Stimulated activated CD8-positive, alpha-beta memory T cell treated with anti-CD3 and anti-CD28 coated beads, Interleukin-4, amount 100 ng/mL, for 4 hours (primary cell): Measurements from ENCODE around the gene TPGS1.
A peak's percentile ranks its signal among the peaks of the same experiment; 100 is the strongest.

Experiments used
- DNase-seq, 2 donors: peaks; one replicate each; pipeline ENCODE4 v3.0.0-alpha.2; 2020; ENCODE audit warnings: low read depth in 2 of 2, low spot score in 1 of 2

Gene TPGS1

DNA sequence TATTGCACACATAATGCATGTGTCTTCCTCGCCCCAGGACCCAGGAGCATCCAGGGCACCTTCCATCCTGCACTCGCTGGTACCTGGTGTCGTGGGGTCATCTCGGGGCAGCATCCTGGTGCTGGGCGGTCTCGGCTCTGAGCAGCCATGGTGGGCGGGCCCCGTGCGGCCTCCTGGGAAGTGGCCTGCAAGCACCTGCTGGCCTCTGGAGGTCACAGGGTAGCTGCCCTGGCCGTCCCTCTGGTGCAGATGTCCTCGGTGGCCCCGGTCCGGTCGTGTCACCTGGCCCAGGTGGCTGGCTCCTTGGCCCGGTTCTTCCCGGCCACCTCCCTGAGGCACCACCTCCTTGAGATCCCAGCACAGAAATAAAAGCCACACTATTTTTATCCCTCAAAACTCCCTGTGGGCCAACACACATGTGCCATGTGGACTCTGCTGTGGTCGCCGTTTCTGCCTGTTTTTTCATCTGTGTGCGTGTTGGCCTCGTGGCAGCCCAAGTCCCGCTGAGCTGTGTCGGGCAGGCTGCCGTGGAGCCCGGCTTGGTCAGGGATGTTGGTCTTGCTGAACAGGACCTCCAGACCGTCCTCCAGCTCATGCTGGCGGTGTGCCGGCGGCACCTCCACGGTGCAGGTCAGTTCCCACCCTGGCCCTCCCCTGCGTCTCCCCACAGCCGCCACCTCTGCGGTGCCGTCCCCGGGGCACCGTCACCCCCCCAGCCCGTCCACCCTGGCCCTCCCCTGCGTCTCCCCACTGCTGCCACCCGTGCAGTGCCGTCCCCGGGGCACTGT is 31.5 kb downstream of the TPGS1 start:
- DNase-seq, result no peak

DNA sequence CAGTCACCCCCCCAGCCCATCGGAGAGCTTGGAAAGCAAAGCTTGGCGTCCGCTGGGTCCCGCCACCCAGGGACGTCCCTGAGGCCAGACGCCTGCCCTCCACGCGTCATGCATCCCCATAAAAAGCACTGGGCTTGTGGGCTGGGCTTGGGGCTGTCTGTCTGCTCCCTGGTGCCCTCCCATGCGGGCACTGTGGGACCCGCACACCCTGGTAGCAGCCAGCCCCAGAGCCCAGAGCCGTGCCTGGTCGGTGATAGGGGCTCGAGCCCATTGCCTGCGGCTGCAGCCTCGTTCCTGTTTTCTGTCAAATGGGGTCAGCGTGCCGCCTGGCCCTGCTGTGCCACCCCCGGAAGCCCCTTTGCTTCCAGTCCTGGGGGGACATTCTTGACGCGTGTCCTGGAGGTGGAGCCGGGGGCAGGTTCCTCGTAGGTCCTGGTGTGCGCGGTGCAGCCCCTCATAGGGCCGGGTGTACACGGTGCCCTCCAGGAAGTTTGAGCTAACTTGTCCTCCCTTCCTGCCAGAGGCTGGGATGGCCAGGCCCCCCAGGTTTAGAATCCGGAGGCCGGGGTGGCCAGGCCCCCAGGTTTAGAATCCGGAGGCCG is 32.2 kb downstream of the TPGS1 start:
- no peak for DNase-seq

DNA sequence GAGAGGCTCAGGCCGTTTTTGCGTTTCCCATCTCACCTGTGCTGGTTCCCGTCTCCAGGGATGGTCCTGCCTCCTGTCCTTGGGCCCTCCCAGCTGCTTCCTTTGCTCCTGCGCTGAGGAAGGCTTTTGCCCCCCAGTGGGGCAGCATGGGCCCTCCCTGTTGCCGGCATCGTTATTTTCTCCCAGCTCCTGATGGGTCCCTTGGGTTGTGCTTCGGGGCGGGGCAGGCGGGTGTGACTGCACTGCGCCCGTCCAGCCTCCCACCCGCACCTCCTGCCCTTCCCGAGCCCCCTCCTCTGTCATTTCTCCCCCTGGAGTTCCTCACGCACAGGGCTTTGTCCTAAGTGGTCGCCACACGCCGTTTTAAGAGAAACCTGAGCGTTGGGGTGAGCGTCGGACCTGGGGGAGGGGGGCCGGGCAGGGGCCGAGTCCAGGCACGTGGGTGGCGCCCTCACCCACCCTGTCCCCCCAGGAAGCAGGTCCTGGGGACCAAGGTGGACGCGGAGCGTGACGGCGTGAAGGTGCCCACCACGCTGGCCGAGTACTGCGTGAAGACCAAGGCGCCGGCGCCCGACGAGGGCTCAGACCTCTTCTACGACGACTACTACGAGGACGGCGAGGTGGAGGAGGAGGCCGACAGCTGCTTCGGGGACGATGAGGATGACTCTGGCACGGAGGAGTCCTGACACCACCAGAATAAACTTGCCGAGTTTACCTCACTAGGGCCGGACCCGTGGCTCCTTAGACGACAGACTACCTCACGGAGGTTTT is 33.8 kb downstream of the TPGS1 start:
- DNase-seq, result no peak

DNA sequence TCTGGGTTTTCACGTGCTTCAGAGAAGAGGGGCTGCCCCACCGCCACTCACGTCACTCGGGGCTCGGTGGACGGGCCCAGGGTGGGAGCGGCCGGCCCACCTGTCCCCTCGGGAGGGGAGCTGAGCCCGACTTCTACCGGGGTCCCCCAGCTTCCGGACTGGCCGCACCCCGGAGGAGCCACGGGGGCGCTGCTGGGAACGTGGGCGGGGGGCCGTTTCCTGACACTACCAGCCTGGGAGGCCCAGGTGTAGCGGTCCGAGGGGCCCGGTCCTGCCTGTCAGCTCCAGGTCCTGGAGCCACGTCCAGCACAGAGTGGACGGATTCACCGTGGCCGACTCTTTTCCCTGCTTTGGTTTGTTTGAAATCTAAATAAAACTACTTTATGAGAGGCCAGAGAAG is 34.4 kb downstream of the TPGS1 start:
- DNase-seq, result no peak

DNA sequence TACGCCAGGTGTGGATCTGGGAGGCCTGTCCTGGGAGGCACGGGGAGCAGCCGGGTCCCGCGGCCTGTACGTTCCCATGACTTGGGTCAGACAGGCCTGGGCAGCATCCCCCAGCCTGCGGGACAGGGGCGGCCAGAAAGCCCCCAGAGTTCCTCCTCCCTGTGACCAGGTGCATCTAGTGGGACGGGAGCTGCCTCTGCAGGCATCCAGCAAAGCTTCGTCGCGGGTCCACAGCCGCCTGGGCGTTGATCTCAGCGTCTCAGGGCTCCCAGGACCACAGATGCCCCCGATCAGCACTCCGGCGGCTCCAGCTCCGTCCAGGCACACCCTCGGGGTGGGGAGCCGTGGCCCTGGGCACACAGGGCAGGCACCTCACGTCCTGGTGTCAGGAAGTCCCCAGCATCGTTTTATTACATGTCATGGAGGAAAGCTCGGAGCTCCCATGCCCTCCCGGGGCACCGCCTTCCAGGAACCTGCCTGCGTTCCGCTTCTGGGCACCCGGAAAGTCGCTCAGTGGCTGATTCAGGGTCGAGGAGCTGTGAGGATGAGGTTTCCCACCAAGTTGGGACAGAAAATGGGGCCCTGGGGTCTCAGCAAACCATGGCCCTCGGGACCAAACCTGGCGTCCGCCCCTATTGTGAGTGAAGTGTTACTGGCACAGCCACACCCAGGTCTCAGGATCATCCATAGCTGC is 35.0 kb downstream of the TPGS1 start:
- no peak for DNase-seq

DNA sequence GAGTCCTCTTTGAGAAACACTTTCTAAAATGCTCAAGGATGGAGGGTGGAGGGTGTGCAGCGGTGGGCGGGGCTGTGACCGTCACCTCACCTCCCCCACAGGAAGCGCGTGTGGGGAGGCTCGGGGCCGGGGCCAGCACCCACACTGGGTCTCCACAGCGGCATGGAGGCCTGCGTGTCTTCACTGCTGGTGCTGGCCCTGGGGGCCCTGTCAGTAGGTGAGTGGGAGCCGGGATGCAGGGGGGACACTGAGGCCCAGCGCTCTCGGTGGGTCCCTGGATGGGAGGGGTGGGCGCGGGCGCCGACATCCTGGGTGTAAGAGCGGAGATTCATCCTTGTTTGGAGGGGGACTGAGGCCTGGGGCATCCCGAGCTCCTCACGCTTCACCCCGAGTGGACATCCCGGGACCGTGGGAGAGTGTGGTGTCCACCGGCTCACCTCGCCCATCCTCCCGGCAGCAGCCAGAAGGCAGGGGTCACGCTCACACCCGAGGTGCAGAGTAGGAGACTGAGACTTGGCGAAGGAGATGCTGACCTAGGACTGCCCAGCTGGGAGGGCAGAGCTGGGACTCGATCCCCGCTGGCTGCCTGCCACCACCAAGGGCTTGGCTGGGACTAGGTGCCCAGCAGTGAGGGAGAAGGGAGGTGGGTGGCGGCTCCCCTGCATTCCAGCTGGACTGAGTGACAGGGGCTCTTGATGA is 36.8 kb downstream of the TPGS1 start, which contains the start of gene GZMM:
TSS of gene GZMM (plus strand) at position 144 of the 699 bp plus-strand sequence. CDS start at position 163, 19 bp downstream.
- DNase-seq, result peak; percentile 60 to 66

DNA sequence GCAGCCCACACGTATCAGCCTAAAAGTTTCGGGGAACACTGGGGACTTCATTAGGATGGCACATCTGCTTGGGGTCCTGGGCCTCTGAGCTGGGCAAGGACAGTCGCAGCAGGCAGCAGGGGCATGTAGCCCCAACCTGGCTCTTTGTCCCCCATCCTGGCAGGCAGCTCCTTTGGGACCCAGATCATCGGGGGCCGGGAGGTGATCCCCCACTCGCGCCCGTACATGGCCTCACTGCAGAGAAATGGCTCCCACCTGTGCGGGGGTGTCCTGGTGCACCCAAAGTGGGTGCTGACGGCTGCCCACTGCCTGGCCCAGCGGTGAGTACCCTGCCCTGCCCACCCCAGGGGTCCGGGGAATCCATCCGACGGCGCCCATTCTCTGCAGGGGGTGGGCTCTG is 39.8 kb downstream of the TPGS1 start:
- DNase-seq, result no peak

DNA sequence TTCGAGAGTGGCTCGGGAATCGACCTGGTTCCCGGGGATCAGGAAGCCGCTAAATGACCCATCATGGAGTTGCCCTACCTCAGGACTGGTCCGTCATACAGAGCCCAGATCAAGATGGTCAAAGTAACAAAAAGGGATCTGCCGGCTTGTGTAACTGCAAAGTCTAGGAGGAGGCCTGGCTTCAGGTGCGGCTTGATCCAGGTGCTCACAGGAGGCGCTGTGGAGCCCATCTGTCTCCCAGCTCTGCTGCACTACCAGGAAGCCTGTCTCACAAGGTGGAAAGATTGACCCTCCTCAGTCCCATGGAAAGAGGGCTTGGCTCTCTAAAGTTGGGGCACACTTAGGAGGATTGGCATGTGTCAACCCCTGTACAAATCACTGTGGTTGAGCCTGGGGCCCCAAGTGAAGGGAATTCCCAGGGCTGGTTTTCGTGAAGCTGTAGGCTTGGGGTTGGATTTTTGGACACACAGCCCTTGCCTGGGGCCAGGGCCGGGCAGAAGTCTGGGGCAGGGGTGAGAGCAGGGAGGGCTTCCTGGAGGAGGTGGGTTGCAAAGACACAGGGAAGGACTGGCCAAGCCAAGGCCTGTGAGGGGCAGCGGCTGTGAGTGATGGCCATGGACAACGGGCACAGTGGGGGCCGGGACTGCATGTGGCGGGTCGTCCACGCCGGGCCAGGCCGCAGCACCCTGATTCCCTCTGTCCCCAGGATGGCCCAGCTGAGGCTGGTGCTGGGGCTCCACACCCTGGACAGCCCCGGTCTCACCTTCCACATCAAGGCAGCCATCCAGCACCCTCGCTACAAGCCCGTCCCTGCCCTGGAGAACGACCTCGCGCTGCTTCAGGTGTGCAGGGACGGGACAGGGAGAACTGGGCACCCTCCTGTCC is 40.8 kb downstream of the TPGS1 start:
- no peak for DNase-seq

DNA sequence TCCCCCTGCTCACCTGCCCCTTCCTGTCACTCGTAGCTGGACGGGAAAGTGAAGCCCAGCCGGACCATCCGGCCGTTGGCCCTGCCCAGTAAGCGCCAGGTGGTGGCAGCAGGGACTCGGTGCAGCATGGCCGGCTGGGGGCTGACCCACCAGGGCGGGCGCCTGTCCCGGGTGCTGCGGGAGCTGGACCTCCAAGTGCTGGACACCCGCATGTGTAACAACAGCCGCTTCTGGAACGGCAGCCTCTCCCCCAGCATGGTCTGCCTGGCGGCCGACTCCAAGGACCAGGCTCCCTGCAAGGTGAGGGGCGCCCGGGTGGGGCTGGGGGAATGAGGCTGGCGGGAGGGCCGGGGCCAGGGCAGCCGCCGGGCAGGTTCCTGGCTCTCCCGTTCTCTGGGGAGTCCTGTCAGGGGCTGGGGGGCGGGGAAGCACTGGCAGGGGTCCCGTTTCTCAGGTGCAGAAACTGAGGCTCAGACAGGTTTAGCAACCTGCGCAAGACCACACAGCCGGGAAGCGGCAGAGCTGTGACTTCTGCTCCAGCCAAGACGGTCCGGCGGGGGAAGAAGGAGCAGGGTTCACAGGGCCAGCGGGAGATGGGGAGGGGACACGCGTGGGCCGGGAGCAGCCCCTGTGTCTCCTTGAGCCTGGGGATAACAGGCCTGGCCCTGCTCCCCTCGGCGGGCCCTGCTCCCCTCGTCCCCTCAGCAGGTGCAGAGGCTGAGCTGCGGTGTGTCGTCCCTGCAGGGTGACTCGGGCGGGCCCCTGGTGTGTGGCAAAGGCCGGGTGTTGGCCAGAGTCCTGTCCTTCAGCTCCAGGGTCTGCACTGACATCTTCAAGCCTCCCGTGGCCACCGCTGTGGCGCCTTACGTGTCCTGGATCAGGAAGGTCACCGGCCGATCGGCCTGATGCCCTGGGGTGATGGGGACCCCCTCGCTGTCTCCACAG is 41.9 kb downstream of the TPGS1 start:
- DNase-seq, result no peak

DNA sequence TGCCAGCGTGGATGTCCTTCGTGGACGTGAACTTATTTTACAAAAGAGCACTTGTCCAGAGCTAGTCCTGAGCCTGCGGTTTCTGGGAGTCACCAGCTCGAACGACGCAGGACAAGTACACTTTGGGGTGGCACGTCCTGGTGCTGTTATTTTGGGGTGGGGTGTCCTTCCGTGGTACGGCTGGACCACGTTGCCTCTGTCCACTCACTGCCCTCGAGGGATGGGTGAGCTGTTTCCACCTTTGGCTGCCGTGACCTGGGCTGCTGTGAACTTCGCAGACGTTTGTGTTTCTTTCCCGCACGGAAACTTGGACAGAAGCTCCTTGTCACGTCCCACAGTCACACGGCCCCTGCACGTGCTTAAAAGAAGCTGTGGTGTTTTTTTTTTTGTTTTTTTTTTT is 47.5 kb downstream of the TPGS1 start:
- DNase-seq, result no peak

DNA sequence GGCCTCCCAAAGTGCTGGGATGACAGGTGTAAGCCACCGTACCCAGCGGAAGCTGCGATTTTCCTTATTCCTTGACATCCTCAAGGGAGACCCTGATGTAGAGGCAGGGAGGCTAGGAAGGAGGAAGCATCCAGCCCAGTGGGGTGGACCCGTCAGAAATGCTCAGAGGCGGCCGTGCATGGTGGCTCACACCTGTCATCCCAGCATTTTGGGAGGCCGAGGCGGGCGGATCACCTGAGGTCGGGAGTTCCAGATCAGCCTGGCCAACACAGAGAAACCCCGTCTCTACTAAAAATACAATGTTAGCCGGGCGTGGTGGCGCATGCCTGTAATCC is 48.1 kb downstream of the TPGS1 start:
- no peak for DNase-seq

DNA sequence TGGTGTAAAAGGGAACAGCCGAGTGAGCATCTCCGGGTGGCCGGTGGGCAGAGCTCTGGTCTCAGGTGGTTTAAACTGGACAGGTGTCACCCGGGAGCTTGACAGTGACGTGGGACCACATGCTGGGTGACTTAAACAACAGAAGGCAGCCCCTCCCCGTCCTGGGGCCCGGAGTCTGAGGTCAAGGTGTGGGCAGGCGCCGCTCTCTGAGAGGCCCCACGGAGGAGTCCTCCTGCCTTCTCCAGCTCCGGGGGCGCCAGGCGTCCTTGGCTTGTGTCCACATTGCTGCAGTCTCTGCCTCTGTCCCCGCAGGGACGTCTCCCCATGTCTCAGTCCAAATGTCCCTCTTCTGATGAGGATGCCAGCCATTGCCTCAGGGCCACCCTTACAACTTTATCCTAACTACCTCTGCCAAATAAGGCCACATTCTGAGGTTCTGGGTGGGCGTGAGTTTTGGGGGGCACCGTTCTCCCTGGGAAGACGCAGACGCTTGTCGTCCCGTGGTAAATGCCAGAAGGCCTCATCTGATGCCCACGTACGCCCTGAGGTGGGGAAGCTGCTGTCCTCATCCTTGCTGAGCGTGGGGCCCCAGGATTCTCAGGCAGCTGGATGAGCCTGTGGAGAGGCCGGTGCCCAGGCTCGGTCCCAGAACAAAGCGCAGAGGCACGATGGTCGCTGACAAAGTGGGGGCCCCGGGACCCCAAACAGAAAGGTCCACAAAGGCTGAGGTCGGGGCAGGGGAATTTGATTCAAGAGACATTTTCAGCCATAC is 49.5 kb downstream of the TPGS1 start:
- no peak for DNase-seq

DNA sequence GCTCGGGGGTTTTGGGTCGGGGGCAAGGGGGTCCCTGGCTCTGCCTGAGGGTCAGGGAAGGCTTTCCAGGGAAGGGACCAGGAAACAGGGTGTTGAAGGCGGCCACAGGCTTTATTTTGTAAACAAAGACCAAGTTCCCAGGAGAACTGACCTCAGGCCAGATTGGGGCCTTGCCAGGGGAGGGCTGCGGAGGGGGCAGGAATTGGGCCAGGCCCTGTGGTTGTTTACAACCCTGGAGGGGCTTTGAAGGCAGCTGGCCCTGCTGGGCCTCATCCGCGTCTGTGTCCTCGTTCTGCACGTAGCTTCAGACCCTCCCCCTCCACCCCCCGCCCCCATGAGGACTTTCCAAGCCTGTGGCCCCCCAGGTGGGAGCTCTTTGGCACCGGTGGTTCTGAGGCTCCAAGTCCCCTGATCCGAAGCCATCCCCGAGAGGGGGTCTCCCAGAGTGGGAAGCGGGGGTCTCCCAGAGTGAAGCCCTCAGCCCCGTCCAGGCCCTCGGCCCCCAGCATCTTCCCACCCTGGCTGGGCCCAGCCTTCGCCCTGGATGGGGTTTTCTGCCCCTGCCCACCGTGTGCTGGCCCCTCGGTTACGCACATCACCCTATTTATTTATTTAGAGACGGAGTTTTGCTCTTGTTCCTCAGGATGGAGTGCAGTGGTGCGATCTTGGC is 51.6 kb downstream of the TPGS1 start:
- DNase-seq, result no peak

DNA sequence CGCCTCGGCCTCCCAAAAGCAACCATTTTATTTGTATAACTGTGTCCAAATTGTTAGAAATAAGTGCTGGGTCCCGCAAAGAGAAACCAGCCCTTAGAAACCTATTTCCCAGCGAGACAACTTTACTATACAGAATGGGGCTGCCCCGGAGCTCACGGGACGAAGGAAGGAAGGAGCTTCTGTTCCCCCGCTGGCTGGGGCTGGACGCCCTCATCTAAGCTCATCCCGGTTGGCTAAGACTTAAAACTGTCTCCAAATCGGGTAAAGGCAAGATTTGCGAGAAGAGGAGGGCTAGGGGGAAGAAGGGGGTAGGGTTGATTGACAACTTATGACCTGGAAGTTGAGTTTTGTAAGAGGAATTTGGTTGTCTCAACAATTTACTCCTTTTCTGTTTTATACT is 52.8 kb downstream of the TPGS1 start:
- DNase-seq, result no peak

DNA sequence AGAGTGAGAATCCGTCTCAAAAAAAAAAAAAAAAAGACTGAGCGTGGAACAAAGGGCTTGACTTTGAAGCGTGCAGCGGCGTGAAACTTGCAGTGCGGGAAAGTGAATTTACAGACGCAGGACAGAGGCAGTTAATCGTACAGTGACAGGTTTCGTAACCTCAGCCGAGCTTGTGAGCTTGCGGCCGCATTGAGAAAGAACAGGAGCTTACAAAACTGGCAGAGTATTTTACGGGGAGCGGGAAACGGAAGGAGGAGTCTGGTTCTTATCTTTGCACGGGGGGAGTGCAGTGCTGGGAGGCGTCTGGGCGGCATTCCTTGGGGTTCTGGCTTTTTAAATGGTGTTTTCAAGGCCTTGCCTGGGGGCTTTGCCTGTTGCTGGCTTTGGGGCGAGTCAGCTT is 59.1 kb downstream of the TPGS1 start:
- DNase-seq, result no peak

DNA sequence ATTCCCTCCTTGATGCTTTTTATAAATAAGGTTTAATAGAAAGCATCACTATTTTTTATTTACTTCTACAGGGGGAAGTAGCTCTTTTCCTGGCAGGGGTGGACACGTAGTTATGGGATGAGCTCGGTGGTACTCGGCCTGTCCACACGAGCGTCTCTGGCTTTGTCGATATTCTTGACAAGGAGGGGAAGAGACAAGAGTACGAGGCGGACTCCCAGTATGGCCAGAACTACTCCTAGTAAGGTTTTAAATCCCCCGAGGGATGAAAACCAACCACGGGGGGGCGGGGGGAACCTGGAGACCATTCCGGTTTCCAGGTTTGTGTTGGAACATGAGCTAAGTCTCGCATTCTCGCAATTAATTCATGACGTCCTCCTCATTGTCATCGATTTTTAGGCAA is 59.5 kb downstream of the TPGS1 start:
- DNase-seq, result no peak

DNA sequence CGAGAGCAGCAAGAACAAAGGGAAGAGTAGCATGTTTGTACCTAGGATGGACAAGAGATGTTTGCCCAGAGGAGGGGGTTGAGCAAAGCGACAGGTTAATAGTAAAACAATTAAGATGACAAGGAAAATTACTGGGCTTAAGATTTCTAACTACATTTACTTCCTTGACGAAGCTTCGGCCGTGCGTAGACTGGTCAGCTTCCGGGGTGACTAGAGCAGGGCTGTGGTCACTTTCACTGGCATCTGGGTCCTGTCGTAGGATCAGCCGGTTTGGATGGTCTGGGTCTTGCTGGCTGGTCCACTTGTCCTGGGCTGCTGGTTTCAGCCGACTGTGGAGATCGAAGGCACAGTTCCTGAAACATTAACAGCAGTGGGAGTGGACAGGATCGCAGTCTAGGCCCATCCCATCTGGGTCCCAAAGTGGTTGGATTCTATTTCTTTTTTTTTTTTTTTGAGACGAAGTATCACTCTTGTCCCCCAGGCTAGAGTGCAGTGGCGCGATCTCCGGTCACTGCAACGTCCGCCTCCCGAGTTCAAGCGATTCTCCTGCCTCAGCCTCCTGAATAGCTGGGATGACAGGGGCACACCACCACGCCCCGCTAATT is 60.1 kb downstream of the TPGS1 start:
- DNase-seq, result no peak
